Rectal smooth muscle tissue (tissue), 1 donor: Measurements from ENCODE around the gene C20orf96.

ENCODE experiments used
- H3K27ac ChIP-seq: one replicate; pipeline ENCODE4 v1.7.0; 2013; ENCODE audit warnings: low read depth, low read length, inconsistent platforms
- H3K27me3 ChIP-seq: one replicate; pipeline ENCODE4 v1.7.0; 2013; ENCODE audit warnings: low read length; ENCODE audit not compliant: control insufficient read depth, insufficient read depth
- H3K36me3 ChIP-seq: one replicate; pipeline ENCODE4 v1.7.0; 2013; ENCODE audit warnings: low read length; ENCODE audit not compliant: control insufficient read depth, insufficient read depth
- H3K4me1 ChIP-seq: one replicate; pipeline ENCODE4 v1.7.0; 2013; ENCODE audit warnings: low read length; ENCODE audit not compliant: control insufficient read depth, insufficient read depth
- H3K4me3 ChIP-seq: one replicate; pipeline ENCODE4 v1.7.0; 2013; ENCODE audit warnings: low read length
- H3K9ac ChIP-seq: one replicate; pipeline ENCODE4 v1.7.0; 2013; ENCODE audit warnings: low read length

Gene C20orf96

DNA sequence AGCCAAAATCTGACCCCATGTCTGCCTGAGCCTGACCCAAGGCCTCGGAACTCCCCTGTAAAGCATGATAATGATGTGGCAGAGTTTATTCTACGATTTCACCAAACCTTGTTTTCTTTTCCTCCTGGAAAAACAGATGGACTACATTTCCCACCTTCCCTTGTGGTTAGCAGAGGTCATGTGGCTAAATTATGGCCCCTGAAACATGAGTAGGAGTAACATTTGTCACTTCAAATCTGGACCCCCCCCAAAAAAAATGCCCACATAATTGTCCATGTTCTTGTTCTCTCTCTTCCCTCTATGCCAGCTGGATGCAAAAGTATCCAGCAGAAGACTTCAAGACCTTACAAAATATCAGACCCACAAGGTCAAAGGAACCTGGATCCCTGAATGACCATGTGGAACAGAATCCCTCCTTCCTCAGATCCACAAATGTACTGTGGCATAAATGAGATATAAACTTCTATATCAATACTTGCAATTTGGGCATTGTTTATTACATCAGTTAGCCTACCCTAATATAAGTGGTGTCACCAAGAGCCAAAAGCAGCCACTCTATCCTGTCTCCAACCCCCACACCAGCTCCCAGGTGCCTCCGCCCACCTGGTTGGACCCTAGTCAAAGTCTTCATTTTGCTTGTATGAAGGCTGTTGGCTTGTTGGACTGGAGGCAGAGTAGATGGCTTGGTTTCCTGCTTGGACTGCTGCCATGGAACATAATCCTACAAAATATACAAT lies 1.4 kb downstream of the C20orf96 start:
- Histone ChIP-seq H3K4me3 (peak overlapping the region; percentile 91), H3K9ac (no peak overlapping the region), H3K4me1 (peaks cover 5% of the 10 kb centered on the region), H3K27me3 (no peaks in the 10 kb centered on the region), H3K36me3 (no peaks in the 10 kb centered on the region), H3K27ac (no peak overlapping the region)

- Histone ChIP-seq H3K27me3 (no peaks in the 10 kb centered on the region), H3K36me3 (peaks cover 4% of the 10 kb centered on the region), H3K4me1 (peaks cover 5% of the 10 kb centered on the region), H3K9ac (no peak overlapping the region), H3K27ac (no peak overlapping the region), H3K4me3 (no peak overlapping the region)
Measured at GRCh38 chr20:286508-286907, 4.0 kb downstream of the C20orf96 start.

DNA sequence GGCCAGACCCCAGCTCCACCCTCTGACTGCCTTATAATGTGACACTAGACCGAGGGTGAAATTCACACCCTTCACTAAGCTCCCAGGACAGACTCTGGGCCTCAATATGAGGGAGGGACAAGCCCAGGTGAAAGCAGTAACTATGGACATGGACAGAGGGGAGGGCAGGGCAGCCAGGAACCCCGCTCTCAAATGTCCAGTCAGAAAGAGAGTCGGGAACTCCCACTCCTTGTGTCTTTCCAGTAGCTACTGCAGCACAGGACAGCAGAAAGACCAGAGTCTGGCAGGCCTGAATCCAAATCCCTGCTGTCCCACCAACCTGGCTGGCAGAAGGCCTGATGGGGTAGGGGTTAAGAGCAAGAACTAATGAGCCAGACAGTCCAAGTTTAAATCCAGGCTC lies 6.4 kb downstream of the C20orf96 start:
- Histone ChIP-seq H3K27ac (no peak overlapping the region), H3K27me3 (no peaks in the 10 kb centered on the region), H3K9ac (no peak overlapping the region), H3K36me3 (peaks cover 4% of the 10 kb centered on the region), H3K4me1 (no peaks in the 10 kb centered on the region), H3K4me3 (no peak overlapping the region)

GRCh38 chr20:278607-279571 lies 11.7 kb downstream of the C20orf96 start:
- no peak overlapping the region for H3K27ac ChIP-seq

GRCh38 chr20:278181-278580 lies 12.4 kb downstream of the C20orf96 start:
- H3K27me3 ChIP-seq = no peaks in the 10 kb centered on the region
- H3K27ac ChIP-seq = no peak overlapping the region
- H3K4me1 ChIP-seq = no peaks in the 10 kb centered on the region
- peaks cover 17% of the 10 kb centered on the region for H3K36me3 ChIP-seq
- no peak overlapping the region for H3K9ac ChIP-seq
- H3K4me3 ChIP-seq = no peak overlapping the region

More at GRCh38 chr20:278607-279571, 11.7 kb downstream of the C20orf96 start:
- Histone ChIP-seq H3K36me3 (peaks cover 17% of the 10 kb centered on the region), H3K4me1 (no peaks in the 10 kb centered on the region), H3K27me3 (no peaks in the 10 kb centered on the region), H3K4me3 (no peak overlapping the region), H3K9ac (no peak overlapping the region)

DNA sequence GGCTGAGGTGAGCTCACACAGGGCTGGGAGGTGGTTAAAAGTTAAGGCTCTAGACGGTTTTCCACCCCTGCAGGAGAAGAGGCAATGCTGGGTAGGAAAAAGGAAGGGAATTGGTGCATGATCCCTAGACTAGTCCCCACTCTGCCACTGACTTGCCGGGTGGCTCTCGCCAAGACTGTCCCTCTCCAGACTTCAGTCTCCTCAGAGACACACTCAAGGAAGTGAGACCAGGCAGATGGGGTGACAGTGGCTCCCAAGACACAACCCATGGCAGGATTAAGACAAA lies 13.1 kb downstream of the C20orf96 start:
- peaks cover 17% of the 10 kb centered on the region for H3K36me3 ChIP-seq
- H3K27ac ChIP-seq = no peak overlapping the region
- no peak overlapping the region for H3K4me3 ChIP-seq
- H3K27me3 ChIP-seq = no peaks in the 10 kb centered on the region
- no peaks in the 10 kb centered on the region for H3K4me1 ChIP-seq
- H3K9ac ChIP-seq = no peak overlapping the region

DNA sequence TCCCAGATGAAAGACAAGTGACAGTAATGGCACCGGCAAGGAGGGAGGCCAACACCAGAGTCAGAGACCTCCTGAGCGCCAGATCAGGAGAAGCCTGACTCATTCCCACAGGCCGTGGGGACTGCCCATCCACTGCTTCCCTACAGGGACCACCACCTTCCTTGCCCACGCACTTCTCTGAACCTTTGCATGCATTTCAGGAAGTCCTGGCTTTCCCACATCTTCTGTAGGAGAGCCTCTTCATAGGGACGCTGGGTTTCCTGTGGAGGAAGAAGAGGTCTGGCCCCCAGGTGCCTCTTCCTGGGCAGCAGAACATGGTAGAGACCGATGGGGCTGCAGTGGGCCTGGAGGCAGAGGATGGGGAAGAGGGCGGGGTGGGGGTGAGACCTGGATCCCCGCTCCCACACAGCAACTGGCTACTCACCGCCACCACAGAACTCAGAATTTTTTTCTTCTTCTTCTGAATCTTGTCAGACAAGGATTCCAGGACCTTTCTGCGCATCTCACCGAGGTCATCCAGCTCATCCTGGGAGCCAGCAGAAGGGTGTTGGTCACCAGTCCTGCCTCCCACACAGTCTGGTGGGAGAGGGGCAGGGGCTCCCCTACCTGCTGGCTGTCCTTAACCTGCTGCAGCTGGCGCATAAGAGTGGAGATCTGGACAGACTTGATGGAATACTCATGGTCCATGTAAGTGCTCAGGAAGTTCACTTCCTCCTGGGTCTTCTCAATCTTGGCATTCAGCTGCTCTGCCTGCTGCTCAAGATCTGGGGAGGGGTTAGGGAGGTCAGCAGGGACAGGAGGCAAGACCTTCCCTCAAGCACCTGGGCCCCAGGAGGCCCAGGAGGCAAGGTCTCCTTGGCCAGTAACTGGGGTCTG lies 13.7 kb downstream of the C20orf96 start:
- Histone ChIP-seq H3K9ac (no peak overlapping the region), H3K36me3 (peaks cover 16% of the 10 kb centered on the region), H3K27me3 (no peaks in the 10 kb centered on the region), H3K27ac (no peak overlapping the region), H3K4me3 (no peak overlapping the region), H3K4me1 (no peaks in the 10 kb centered on the region)

DNA sequence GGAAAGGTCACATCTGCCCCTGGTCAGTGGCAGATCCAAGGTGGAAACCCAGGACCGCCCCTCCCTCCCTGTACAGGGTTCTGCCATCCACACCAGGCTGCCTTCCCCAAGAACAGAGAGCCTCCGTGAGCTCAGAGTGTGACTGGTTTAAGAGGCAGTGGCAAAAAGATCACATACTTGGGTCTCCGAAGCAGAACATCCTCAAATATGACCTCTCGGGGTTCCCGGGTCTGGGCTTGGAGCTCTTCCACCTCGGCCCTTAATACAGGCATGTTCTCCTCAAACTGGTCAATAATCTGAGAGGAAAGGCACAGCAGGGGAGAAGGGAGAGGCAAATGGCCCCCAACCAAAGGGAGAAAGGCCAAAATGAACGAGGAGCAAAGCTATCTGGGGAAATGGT lies 14.8 kb downstream of the C20orf96 start:
- Histone ChIP-seq H3K36me3 (peaks cover 13% of the 10 kb centered on the region), H3K9ac (no peak overlapping the region), H3K4me1 (no peaks in the 10 kb centered on the region), H3K27ac (no peak overlapping the region), H3K27me3 (no peaks in the 10 kb centered on the region), H3K4me3 (no peak overlapping the region)

GRCh38 chr20:273884-274283 lies 16.7 kb downstream of the C20orf96 start:
- peaks cover 13% of the 10 kb centered on the region for H3K36me3 ChIP-seq

DNA sequence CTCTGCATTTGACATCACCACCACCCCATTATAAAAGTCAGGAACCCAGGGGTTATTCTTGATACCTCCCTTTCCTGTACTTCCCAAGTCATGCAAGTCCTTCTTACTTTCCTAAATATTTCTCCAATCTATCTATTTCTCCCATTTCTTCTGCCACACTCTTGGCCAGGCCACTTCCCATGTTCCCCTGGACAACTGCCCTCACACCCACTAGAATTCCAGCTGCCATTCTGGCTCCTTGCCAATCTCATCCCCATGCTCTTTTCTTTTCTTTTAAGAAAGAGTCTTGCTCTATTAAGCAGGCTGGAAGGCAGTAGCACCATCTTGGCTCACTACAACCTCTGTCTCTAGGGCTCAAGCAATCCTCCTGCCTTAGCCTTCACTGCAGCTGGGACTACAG lies 17.8 kb downstream of the C20orf96 start:
- Histone ChIP-seq H3K27ac (no peak overlapping the region), H3K36me3 (peaks cover 10% of the 10 kb centered on the region), H3K27me3 (no peaks in the 10 kb centered on the region), H3K4me1 (no peaks in the 10 kb centered on the region), H3K4me3 (no peak overlapping the region), H3K9ac (no peak overlapping the region)

More at GRCh38 chr20:273884-274283, 16.7 kb downstream of the C20orf96 start:
- no peak overlapping the region for H3K9ac ChIP-seq
- no peaks in the 10 kb centered on the region for H3K4me1 ChIP-seq
- no peak overlapping the region for H3K4me3 ChIP-seq
- H3K27ac ChIP-seq = no peak overlapping the region
- no peaks in the 10 kb centered on the region for H3K27me3 ChIP-seq

DNA sequence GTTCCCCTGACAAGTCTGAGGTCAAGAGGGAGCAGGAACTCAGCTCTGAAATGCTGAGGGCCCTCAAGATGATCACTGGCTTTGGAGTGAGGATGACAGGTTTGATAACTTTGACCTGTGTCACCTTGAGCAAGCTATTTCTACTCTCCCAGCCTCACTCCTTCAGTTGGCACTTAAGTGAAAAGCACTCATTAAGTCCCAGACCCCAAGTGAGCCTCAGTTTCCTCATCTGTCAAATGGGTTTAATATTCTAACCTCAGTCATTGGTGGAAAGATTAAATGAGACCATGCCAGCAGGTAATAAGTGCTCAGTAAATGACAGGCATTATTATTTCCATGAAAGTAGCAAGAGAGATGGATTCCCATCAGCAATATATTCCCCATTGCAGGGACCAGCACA lies 19.0 kb downstream of the C20orf96 start:
- no peak overlapping the region for H3K9ac ChIP-seq
- no peak overlapping the region for H3K27ac ChIP-seq
- H3K36me3 ChIP-seq = peaks cover 7% of the 10 kb centered on the region
- no peaks in the 10 kb centered on the region for H3K4me1 ChIP-seq
- H3K27me3 ChIP-seq = no peaks in the 10 kb centered on the region
- no peak overlapping the region for H3K4me3 ChIP-seq

DNA sequence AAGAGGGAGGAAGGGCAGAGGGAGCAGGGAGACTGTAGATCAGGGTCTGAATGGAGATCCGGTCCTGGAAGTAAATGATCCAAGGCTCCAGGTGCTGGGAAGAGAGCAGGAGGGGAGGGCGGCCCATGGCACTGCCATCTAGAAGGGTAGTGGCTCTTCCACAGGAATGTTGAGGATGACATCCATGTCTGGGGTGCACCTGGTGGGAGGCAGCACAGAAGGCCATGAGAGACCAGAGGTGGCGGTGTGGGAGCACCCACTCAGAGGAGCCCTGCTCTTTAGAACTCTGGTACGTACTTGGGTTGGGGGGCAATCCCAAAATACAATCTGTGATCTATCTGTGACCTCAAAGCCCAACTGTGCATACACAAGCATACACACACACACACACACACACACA lies 19.5 kb downstream of the C20orf96 start:
- Histone ChIP-seq H3K9ac (no peak overlapping the region), H3K4me1 (no peaks in the 10 kb centered on the region), H3K27ac (no peak overlapping the region), H3K36me3 (peaks cover 4% of the 10 kb centered on the region), H3K4me3 (no peak overlapping the region), H3K27me3 (no peaks in the 10 kb centered on the region)
